Activated T-cell treated with anti-CD3 and anti-CD28 coated beads, Interleukin-2, amount 50 U/mL, for 4 hours (primary cell): ENCODE data around the gene GNAI3. TPM values are rescaled to one million over a fixed set of nuclear protein-coding genes. Genes with fewer than 3 reads are reported as not detected.

Source experiments
- ATAC-seq, 2 donors: fragments of 200-7000 bp; cut with Tn5 transposase; one replicate each; pipeline ENCODE4 v1.10.0; 2021
- DNase-seq: peaks from one replicate; pipeline ENCODE4 v3.0.0-alpha.2; 2020
- H3K27me3 Mint-ChIP-seq: one replicate; pipeline ENCODE4 v1.8.0; 2021; ENCODE audit warnings: low read depth, mixed read lengths
- H3K36me3 Mint-ChIP-seq: one replicate; pipeline ENCODE4 v1.8.0; 2022; ENCODE audit warnings: mixed read lengths; ENCODE audit not compliant: insufficient read depth
- H3K4me1 Mint-ChIP-seq: one replicate; pipeline ENCODE4 v1.8.0; 2021; ENCODE audit warnings: low read depth, mixed read lengths
- H3K4me3 Mint-ChIP-seq: one replicate; pipeline ENCODE4 v1.8.0; 2021; ENCODE audit warnings: mild to moderate bottlenecking, moderate library complexity, mixed read lengths
- H3K9me3 Mint-ChIP-seq: one replicate; pipeline ENCODE4 v1.8.0; 2021; ENCODE audit warnings: mixed read lengths
- total RNA-seq, 3 donors: library from RNA; stranded (reverse); gene quantifications; one replicate each; pipeline ENCODE4 v1.2.1, GENCODE V29; 2021

The GNAI3 gene
- total RNA-seq, 3 donors from 2014 or later, result 8.6 to 8.9 (median 8.6) TPM

DNA sequence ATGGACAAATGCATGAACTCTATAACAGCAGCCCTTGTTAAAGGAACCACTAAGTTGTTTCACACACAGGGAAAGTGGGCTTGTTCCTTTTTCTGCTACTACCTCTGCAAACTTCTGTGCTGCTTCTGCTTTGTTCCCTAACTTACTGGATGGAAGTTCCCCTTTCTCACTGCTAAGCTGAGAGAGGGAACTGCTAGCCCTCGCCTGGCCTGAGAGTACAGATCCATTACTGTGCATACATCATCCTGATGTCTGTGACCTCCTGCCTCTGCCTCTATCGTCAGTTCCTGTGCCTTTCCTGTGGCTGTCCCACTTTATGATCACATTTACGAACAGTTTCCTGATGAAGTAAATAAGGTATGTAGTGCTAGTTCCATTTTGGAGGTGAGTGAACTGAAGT lies 67.5 kb downstream of the GNAI3 start:
- ATAC-seq, result no peak
- H3K9me3 Mint-ChIP-seq, result no peaks in the 10 kb centered on the region
- DNase-seq, result no peak
- no peaks in the 10 kb centered on the region for H3K27me3 Mint-ChIP-seq
- H3K4me3 Mint-ChIP-seq, result no peak overlapping the region
- H3K36me3 Mint-ChIP-seq, result no peaks in the 10 kb centered on the region
- H3K4me1 Mint-ChIP-seq, result peaks cover 37% of the 10 kb centered on the region

DNA sequence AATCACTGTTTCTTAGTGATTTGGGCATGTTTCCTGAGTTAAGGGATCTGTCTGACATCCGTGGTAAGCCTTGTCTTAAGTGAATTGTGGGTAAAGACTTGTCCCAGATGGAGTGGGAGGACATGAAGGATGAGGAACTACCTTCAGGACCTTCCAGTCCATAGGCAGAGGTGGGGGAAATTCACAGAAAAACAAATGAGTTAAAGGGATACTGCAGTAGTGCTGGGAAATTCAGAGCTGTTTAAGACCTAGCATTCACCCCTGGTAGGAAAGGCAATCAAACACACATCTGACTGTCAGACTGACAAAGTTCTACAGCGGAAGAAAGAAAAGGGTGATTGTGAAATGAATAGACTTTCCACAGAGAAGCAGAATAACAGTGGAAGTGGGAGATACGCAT lies 68.0 kb downstream of the GNAI3 start:
- Mint-ChIP-seq H3K36me3 (no peaks in the 10 kb centered on the region), H3K9me3 (no peaks in the 10 kb centered on the region), H3K4me1 (peaks cover 37% of the 10 kb centered on the region), H3K27me3 (no peaks in the 10 kb centered on the region), H3K4me3 (no peak overlapping the region)
- DNase-seq, result no peak
- no peak for ATAC-seq

DNA sequence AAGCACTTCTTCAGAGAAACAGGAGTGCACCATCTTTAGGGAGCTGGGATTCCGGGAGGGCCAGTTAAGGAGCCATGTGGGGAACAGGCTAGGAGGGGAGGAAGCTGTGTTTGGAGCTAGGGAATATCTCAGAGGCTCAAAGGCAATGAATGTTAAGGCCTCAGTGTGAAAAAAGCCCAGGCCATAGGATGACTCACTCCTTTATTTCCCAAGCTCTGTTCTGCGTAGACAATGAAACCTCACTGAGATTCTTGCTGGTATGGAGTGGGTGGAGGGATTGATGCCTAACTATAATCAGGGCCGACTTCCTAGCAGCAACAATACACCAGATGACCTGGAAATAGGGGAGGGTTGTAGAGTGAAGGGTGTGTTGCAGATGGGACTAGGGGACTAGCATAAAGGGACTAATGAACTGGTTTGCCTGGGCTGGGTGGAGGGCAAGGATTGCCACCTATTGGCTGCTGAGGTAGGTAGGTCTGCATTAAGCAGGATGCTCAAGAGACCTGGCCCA lies 68.9 kb downstream of the GNAI3 start:
- Mint-ChIP-seq H3K4me3 (no peak overlapping the region), H3K9me3 (no peaks in the 10 kb centered on the region), H3K36me3 (peaks cover 4% of the 10 kb centered on the region), H3K4me1 (peaks cover 45% of the 10 kb centered on the region), H3K27me3 (no peaks in the 10 kb centered on the region)
- DNase-seq (no peak), ATAC-seq (peak in 1 of 2 donors; percentile 9)

DNA sequence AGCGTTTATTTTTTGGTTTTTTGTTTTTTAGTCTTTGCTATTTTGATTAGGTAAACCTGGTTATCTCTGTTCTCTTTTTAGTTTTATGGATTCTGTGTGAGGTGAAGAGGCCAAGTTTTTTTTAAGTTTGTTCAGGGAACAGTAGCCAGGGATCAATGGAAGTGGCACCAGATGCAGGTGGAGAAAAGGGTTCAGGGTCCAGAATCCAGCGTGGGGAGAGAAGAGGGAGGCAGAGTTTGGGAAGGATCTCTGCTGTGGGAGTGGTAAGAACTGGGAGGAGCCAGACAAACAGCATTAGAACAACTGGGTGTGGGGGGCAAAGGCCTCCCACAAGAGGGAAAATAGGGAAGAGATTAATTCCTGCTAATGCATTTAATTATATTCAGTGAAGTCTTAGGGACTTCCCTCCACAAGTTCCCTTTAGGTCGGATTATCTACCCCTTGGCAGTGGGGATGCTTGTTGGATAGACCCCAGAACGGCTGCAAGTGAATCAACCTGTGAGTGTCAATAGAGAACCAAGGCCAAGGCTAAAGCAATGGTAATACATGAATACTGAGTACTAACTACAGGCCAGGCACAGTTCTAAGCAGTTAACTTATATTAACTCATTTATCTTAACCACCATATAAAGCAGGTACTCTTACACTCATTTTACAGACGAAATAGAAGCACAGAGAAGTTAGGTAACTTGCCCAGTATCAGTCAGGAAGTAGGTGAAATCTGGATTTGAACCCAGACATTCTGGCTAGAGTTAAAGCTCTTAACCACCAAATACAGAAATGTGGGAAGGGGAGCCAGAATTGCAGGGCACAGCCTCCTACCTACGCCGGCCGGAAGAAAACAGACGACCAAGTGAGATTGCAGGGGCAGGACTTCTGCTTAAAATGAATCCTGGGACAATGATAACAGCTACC lies 70.5 kb downstream of the GNAI3 start:
- Mint-ChIP-seq H3K4me1 (peaks cover 61% of the 10 kb centered on the region), H3K4me3 (peak overlapping the region; percentile 97), H3K9me3 (no peaks in the 10 kb centered on the region), H3K36me3 (peaks cover 4% of the 10 kb centered on the region), H3K27me3 (no peaks in the 10 kb centered on the region)
- no peak for DNase-seq
- ATAC-seq, result no peak

DNA sequence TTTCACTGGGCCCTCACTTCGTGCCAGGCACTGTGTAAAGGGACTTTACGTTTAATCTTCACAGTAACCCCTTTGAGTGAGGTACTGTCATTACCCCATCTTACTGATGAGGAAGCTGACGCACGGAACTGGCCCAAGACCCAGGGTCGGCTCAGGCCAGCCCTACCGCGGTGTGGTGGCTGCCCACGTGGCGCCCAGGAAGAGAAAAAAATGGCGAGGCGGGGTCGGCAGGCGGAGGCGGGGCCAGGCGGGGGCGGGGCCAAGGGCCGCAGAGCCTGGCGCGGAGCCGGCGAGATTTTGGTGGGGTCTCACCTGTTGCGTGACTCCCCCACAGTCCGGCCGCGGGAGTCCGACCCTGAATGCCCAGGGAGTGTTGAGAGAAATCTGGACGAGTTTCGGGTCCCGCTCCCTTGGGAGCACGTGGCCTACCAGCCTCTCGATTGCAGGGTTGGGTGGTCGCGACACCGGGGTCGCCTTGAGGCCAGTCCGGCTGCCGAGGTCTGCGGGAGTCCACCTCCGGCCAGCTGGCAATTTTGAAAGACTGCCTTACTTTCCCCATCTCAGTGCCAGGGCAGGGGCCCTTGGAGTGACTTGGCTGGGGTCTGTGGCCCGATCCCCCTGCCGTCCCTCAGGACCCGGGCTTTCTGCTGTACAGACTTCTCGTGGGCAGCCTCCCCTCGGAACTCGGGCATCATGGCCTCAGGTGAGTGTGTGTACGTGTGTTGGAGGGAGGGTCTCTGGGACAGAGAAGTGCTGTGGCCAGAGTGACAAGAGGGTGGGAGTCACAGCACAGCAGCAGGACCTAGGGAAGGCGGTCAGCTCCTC lies 71.4 kb downstream of the GNAI3 start, which contains the start of the genes AMPD2 and GNAT2:
Gene AMPD2, plus strand, starts transcription at position 262 of the 825 bp plus-strand sequence. CDS start 1,339 bp downstream, outside the sequence.
Gene GNAT2, minus strand, starts transcription at position 41 of the 825 bp plus-strand sequence. CDS start 6,746 bp downstream, outside the sequence.
- Mint-ChIP-seq H3K4me1 (peaks cover 69% of the 10 kb centered on the region), H3K9me3 (no peaks in the 10 kb centered on the region), H3K4me3 (peak within 1 kb of the TSS; percentile 97), H3K36me3 (peaks cover 4% of the 10 kb centered on the region), H3K27me3 (no peaks in the 10 kb centered on the region)
- peak; percentile 39 to 47 for ATAC-seq
- peak; percentile 66 for DNase-seq

DNA sequence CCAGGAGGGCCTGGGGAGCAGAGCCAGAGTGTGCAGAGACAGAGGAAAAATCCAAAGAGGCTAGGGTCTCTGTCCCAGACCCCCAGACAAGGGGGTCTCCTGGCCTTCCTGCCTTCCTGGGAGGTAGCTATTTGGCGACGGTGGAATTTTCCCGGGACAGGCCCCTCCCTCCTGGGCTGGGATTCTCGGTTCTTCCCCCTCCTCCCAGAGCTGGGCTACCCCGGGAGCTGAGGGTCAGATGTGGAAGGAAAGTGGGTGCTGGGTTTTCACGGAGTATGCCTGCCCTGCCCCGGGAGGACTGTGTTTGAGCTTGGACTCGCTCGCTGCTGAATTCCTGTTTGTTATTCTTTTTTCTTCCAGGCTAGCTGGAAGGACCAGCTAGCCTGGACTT lies 72.0 kb downstream of the GNAI3 start:
- Mint-ChIP-seq H3K36me3 (peaks cover 4% of the 10 kb centered on the region), H3K4me3 (peak overlapping the region; percentile 97), H3K27me3 (no peaks in the 10 kb centered on the region), H3K4me1 (peaks cover 70% of the 10 kb centered on the region), H3K9me3 (no peaks in the 10 kb centered on the region)
- DNase-seq, result no peak
- ATAC-seq, result peak in 1 of 2 donors; percentile 0

DNA sequence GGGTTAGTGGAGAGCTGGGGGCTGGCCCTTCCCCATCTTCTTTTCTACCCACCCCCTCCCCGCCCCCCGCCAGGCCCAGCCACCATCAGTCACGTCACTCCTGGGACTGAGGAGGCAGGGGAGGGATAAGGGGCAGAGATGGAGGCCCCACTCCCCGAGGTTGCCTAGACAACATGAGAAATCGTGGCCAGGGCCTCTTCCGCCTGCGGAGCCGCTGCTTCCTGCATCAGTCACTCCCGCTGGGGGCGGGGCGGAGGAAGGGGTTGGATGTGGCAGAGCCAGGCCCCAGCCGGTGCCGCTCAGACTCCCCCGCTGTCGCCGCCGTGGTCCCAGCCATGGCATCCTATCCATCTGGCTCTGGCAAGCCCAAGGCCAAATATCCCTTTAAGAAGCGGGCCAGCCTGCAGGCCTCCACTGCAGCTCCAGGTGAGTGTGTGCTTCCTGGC lies 72.4 kb downstream of the GNAI3 start:
- peak; percentile 96 for DNase-seq
- Mint-ChIP-seq H3K36me3 (peaks cover 5% of the 10 kb centered on the region), H3K4me3 (peak overlapping the region; percentile 97), H3K9me3 (no peaks in the 10 kb centered on the region), H3K27me3 (no peaks in the 10 kb centered on the region), H3K4me1 (peaks cover 70% of the 10 kb centered on the region)
- ATAC-seq, result peak; percentile 92

DNA sequence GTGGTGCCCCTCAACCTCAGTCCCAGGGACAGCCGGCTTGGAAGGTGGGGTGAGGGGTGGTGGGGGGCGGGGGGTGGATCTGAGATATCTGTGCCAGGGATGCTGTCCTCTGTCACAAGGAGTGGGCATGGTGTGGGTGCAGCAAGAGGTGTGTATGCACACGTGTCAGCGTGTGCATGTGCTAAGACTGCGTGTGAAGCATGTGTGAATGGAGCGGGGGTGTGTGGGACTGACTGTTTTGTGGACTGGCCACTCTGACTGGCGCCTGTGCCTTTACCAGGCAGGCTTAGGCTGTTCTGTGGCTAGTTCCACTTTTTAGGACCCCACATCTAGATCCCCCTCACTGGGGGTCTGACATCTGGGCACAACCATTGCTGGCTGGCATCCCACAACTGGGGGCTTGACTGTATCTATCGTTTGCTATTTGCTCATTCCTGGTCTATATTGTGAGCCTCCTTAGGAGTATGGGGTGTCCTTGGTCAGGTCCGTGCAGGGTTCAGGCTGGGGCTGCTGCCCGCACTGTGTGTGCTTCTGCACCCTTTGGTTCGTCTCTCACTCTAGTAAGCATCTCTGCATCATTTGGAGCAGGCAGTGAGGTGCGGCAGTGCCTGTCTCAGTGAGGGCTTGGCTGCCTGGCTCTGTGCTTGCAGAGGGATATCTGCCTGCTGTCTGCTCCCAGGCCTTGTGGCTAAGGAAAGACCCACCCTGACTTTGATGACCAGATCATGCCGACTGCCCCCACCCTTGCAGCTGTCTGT lies 73.1 kb downstream of the GNAI3 start:
- no peak for DNase-seq
- no peaks in the 10 kb centered on the region for H3K27me3 Mint-ChIP-seq
- peak overlapping the region; percentile 97 for H3K4me3 Mint-ChIP-seq
- ATAC-seq, result no peak
- H3K9me3 Mint-ChIP-seq, result no peaks in the 10 kb centered on the region
- H3K4me1 Mint-ChIP-seq, result peaks cover 64% of the 10 kb centered on the region
- H3K36me3 Mint-ChIP-seq, result peaks cover 10% of the 10 kb centered on the region

DNA sequence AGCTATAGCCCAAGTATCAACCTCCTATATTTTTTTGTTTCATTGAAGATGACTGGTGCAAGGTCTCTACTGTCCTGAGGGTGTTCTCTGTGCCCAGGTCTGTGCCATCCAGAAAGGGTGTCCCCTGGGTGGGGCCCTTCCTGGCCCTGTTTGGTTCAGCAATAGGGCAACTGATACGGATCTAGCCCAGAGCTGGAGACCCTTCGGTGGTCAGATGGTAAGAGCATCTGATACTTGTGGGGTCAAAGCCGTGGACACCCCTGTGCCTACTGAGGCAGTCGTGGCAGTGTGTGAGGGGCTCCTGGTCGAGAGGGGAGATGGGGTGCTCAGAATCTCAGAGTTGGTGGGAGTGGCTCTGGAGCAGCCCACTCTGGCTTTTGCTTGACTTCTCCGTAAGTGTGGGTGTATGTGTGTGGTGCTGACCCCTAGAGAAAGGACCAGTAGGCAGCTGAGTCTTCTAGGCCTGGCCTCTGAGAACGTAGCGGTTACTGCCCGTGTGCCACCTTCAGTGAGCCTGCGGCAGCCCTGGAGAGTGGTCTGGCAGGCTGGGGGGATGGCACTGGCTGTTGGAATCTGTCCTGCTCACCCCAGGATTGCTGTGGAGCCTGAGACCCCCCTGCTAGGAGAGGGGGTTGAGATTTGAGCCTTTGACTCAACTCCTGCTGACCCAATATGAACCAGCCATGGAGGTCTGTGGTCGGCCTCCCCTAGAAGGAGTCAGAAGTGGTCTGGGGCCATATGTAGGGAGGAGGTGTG lies 73.9 kb downstream of the GNAI3 start:
- H3K9me3 Mint-ChIP-seq, result no peaks in the 10 kb centered on the region
- H3K4me3 Mint-ChIP-seq, result peak overlapping the region; percentile 97
- peaks cover 10% of the 10 kb centered on the region for H3K36me3 Mint-ChIP-seq
- H3K4me1 Mint-ChIP-seq, result peaks cover 56% of the 10 kb centered on the region
- no peak for ATAC-seq
- H3K27me3 Mint-ChIP-seq, result no peaks in the 10 kb centered on the region
- DNase-seq, result no peak

DNA sequence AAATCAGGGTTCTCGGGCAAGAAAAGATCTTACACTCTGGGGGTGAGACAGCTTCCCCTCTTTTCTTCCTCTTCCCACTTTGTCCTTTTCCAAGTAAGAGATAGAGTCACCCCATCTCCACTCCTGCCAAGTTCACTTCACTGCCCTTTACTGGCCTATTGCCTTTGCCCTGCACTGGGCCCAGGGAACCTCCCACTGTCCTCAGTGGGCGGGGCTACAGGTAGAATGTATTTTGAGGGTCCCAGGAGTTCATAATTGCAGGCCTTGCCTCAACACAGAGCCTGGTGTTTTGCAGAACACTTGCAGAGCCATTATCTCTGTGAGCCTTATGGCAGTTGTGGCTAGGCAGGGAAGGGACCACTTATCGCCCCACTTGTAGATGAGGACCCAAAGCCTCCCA lies 74.5 kb downstream of the GNAI3 start:
- Mint-ChIP-seq H3K4me3 (peak overlapping the region; percentile 97), H3K4me1 (peaks cover 51% of the 10 kb centered on the region)

DNA sequence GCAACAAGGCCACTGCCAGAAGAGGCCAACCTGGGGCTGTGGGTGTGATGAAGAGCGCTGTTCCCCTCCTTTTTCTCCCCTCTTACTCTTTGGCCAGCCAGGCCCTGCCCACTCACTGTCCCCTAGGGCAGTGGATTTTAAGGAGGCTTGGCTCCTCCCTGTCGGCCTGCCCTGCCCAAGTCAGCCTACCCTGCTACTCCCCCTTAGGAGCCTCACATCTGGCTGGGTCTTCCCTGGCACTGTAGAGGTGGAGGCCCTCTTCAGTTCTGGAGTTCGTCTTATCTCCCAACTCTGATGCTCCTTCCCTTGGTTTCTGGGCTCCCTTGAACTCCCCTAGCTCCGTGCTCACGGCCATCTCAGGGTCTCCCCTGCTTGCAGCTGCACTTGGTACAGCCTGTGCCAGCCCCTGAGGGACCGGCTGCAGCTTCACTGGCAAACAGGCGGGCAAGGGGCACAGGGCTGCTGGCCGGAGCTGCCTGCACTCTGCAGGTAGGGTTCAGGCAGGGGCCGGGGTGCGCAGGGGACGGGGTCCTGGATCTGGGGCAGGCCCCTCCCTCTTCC lies 75.3 kb downstream of the GNAI3 start:
- no peak for DNase-seq
- Mint-ChIP-seq H3K27me3 (no peaks in the 10 kb centered on the region), H3K36me3 (peaks cover 17% of the 10 kb centered on the region), H3K9me3 (no peaks in the 10 kb centered on the region), H3K4me3 (peak overlapping the region; percentile 49), H3K4me1 (peaks cover 45% of the 10 kb centered on the region)
- no peak for ATAC-seq

More for the DNA sequence above, 74.5 kb downstream of the GNAI3 start:
- no peak for ATAC-seq
- Mint-ChIP-seq H3K9me3 (no peaks in the 10 kb centered on the region), H3K27me3 (no peaks in the 10 kb centered on the region), H3K36me3 (peaks cover 16% of the 10 kb centered on the region)
- no peak for DNase-seq

DNA sequence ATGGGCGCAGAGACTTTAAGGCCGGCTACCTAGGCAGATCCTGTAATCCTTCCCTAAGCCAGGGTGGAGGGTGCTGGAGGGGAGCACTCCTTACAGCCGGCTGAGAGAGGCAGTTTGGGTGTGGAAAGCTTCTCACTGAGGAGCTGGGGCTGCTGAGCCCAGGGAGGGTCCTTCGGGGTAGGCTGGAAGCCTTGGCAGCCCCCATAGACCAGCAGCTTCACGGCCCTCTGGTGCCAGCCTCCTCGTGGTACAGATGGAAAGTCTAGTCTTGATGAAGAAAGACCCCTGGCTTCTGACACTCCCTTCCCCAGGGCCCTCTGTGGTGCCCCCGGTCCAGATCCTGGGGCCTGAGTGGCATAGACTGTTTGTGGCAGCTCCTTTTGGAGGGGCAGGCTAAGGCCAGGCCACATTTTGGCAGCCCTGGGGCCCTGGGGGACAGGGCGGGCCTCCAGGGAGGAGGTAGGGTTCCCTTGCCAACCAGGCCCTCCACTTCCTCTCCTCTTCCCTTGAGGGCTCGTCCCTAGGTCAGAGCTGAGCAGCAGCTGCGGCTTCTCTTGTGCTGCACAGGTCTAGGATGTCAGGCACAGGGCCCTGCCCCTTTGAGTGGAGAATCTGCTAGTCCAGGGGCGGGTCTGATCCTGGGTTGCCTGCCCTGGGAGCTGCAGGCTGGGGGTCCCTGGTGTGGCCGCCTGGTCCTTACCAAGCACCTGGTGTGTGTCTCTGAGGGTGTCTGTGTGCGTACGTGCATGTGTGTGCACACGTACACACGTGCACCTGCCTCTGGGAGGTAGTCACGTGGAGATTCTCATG lies 76.0 kb downstream of the GNAI3 start:
- Mint-ChIP-seq H3K27me3 (no peaks in the 10 kb centered on the region), H3K4me3 (peak overlapping the region; percentile 19), H3K36me3 (peaks cover 18% of the 10 kb centered on the region), H3K9me3 (no peaks in the 10 kb centered on the region), H3K4me1 (peaks cover 39% of the 10 kb centered on the region)
- ATAC-seq, result no peak
- no peak for DNase-seq
